Fibroblast of lung (primary cell): ENCODE measurements around the gene GMFB.

Experiments used
- EZH2 ChIP-seq: IDR thresholded peaks from 2 replicates; pipeline ENCODE4 v1.5.1; 2012; ENCODE audit warnings: low read length, control low read depth, mild to moderate bottlenecking; ENCODE audit errors: missing control alignments
- TF ChIP-seq, protein P1 (sequence below), 2 donors: IDR thresholded peaks in 1 of 2; conservative IDR thresholded peaks in 1 of 2; 1 replicate in 1 of 2; 2 replicates in 1 of 2; pipeline ENCODE4 v1.5.1; 2011 to 2012; ENCODE audit warnings: low read length in 2 of 2, control low read depth in 1 of 2, inconsistent platforms in 1 of 2, low read depth in 1 of 2, mild to moderate bottlenecking in 1 of 2

DNA sequence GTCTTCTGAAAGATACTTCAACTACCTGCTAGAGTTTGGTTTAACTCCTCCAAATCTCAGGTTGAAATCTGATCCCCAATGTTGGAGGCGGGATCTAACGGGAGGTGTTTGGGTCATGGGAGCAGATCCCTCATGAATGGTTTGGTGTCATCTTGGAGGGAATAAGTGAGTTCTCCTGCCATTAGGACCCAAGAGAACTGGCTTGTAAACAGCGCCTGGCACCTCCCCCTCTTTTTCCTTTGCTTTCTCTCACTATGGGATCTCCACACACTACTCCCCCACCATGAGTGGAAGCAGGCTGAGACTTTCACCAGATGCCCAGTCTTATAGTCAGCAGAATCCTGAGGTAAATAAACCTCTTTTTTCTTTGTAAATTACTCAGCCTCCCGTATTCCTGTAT lies 50.1 kb downstream of the GMFB start:
- TF ChIP-seq, protein P1, sequence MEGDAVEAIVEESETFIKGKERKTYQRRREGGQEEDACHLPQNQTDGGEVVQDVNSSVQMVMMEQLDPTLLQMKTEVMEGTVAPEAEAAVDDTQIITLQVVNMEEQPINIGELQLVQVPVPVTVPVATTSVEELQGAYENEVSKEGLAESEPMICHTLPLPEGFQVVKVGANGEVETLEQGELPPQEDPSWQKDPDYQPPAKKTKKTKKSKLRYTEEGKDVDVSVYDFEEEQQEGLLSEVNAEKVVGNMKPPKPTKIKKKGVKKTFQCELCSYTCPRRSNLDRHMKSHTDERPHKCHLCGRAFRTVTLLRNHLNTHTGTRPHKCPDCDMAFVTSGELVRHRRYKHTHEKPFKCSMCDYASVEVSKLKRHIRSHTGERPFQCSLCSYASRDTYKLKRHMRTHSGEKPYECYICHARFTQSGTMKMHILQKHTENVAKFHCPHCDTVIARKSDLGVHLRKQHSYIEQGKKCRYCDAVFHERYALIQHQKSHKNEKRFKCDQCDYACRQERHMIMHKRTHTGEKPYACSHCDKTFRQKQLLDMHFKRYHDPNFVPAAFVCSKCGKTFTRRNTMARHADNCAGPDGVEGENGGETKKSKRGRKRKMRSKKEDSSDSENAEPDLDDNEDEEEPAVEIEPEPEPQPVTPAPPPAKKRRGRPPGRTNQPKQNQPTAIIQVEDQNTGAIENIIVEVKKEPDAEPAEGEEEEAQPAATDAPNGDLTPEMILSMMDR (conservative IDR thresholded peaks at IDR 0.05 in 1 of 2, IDR thresholded peaks at IDR 0.05 in 1 of 2; ENCODE audit: low read depth in 1 of 2, low read length in 2 of 2): no peak
- no peak for TF ChIP-seq EZH2
